Neural crest cell (in vitro differentiated cells): ENCODE measurements around the gene BAIAP2L1. TPM values are rescaled to one million over a fixed set of nuclear protein-coding genes. Genes with fewer than 3 reads are reported as not detected.

ENCODE experiments used
- DNase-seq: peaks from one replicate; pipeline ENCODE4 v3.0.0; 2021; ENCODE audit warnings: low read depth, mixed read lengths, low spot score
- H3K27ac Mint-ChIP-seq: one replicate; pipeline ENCODE4 v1.8.0; 2021; ENCODE audit warnings: mild to moderate bottlenecking, mixed read lengths; ENCODE audit not compliant: unreplicated experiment
- H3K27me3 Mint-ChIP-seq: 2 replicates; pipeline ENCODE4 v1.8.0; 2021; ENCODE audit warnings: low read depth, mild to moderate bottlenecking, mixed read lengths
- H3K36me3 Mint-ChIP-seq: 2 replicates; pipeline ENCODE4 v1.8.0; 2021; ENCODE audit warnings: low read depth, mild to moderate bottlenecking, mixed read lengths
- H3K4me1 Mint-ChIP-seq: 2 replicates; pipeline ENCODE4 v1.8.0; 2021; ENCODE audit warnings: mixed read lengths
- H3K4me3 Mint-ChIP-seq: one replicate; pipeline ENCODE4 v1.8.0; 2021; ENCODE audit warnings: mild to moderate bottlenecking, mixed read lengths
- H3K9me3 Mint-ChIP-seq: 2 replicates; pipeline ENCODE4 v1.8.0; 2021; ENCODE audit warnings: mixed read lengths
- CTCF ChIP-seq: fragments of 200-600 bp; sonication (generic); conservative IDR thresholded peaks from 2 replicates; pipeline ENCODE4 v1.5.0; 2021; ENCODE audit warnings: antibody characterized with exemption, mild to moderate bottlenecking
- total RNA-seq: library from RNA; stranded (reverse); gene quantifications from 2 replicates; pipeline ENCODE4 v1.2.1, GENCODE V29; 2021

Gene BAIAP2L1
- total RNA-seq, 1 donor from 2014 or later = 1.5 TPM

- TF ChIP-seq CTCF = no peak
- H3K27ac Mint-ChIP-seq = no peak overlapping the region
- no peaks in the 10 kb centered on the region for H3K9me3 Mint-ChIP-seq
- DNase-seq = no peak
- H3K4me3 Mint-ChIP-seq = no peak overlapping the region
- H3K36me3 Mint-ChIP-seq = no peaks in the 10 kb centered on the region
- H3K27me3 Mint-ChIP-seq = no peaks in the 10 kb centered on the region
- H3K4me1 Mint-ChIP-seq = no peaks in the 10 kb centered on the region
These were observed 27.9 kb downstream of the BAIAP2L1 start for GRCh38 chr7:98372993-98373392.

GRCh38 chr7:98369726-98370125 is 31.2 kb downstream of the BAIAP2L1 start:
- Mint-ChIP-seq H3K4me3 (no peak overlapping the region), H3K9me3 (no peaks in the 10 kb centered on the region), H3K4me1 (no peaks in the 10 kb centered on the region), H3K27ac (no peak overlapping the region), H3K27me3 (no peaks in the 10 kb centered on the region), H3K36me3 (no peaks in the 10 kb centered on the region)
- no peak for DNase-seq
- TF ChIP-seq CTCF = no peak

GRCh38 chr7:98368716-98369115 is 32.2 kb downstream of the BAIAP2L1 start:
- no peaks in the 10 kb centered on the region for H3K27me3 Mint-ChIP-seq
- H3K4me1 Mint-ChIP-seq = no peaks in the 10 kb centered on the region
- no peaks in the 10 kb centered on the region for H3K9me3 Mint-ChIP-seq
- TF ChIP-seq CTCF = no peak
- no peak overlapping the region for H3K27ac Mint-ChIP-seq
- no peak for DNase-seq
- no peak overlapping the region for H3K4me3 Mint-ChIP-seq
- H3K36me3 Mint-ChIP-seq = no peaks in the 10 kb centered on the region

GRCh38 chr7:98366562-98366938 is 34.3 kb downstream of the BAIAP2L1 start:
- DNase-seq = no peak
- no peaks in the 10 kb centered on the region for H3K9me3 Mint-ChIP-seq
- H3K27ac Mint-ChIP-seq = no peak overlapping the region
- no peaks in the 10 kb centered on the region for H3K27me3 Mint-ChIP-seq
- no peak overlapping the region for H3K4me3 Mint-ChIP-seq
- H3K4me1 Mint-ChIP-seq = no peaks in the 10 kb centered on the region
- no peak for TF ChIP-seq CTCF
- no peaks in the 10 kb centered on the region for H3K36me3 Mint-ChIP-seq

GRCh38 chr7:98365863-98366561 is 34.9 kb downstream of the BAIAP2L1 start:
- Mint-ChIP-seq H3K27me3 (no peaks in the 10 kb centered on the region), H3K4me3 (no peak overlapping the region), H3K36me3 (no peaks in the 10 kb centered on the region), H3K27ac (no peak overlapping the region), H3K9me3 (no peaks in the 10 kb centered on the region), H3K4me1 (no peaks in the 10 kb centered on the region)
- no peak for DNase-seq
- no peak for TF ChIP-seq CTCF
